Testis (tissue), 2 donors: ENCODE results near the gene SAV1.

Source experiments
- POLR2A ChIP-seq: fragments of 450-650 bp; IDR thresholded peaks from one replicate; pipeline ENCODE4 v1.6.1; 2017; ENCODE audit warnings: antibody characterized with exemption, mild to moderate bottlenecking, moderate library complexity
- TF ChIP-seq, protein P1 (sequence below), 3 experiments: fragments of 450-650 bp in 2 of 3; fragments of 200-600 bp in 1 of 3; sonication (generic) in 1 of 3; IDR thresholded peaks; one replicate each; pipeline ENCODE4 v1.5.1; 2016 to 2019; ENCODE audit warnings: antibody characterized with exemption in 3 of 3, mild to moderate bottlenecking in 2 of 3, moderate library complexity in 1 of 3

- TF ChIP-seq, protein P1, sequence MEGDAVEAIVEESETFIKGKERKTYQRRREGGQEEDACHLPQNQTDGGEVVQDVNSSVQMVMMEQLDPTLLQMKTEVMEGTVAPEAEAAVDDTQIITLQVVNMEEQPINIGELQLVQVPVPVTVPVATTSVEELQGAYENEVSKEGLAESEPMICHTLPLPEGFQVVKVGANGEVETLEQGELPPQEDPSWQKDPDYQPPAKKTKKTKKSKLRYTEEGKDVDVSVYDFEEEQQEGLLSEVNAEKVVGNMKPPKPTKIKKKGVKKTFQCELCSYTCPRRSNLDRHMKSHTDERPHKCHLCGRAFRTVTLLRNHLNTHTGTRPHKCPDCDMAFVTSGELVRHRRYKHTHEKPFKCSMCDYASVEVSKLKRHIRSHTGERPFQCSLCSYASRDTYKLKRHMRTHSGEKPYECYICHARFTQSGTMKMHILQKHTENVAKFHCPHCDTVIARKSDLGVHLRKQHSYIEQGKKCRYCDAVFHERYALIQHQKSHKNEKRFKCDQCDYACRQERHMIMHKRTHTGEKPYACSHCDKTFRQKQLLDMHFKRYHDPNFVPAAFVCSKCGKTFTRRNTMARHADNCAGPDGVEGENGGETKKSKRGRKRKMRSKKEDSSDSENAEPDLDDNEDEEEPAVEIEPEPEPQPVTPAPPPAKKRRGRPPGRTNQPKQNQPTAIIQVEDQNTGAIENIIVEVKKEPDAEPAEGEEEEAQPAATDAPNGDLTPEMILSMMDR (IDR thresholded peaks at IDR 0.05), result no peak
- TF ChIP-seq POLR2A, result no peak
These were observed 37.0 kb upstream of the SAV1 start for GRCh38 chr14:50705026-50705593.
